Tibial artery (tissue), 4 donors: Measurements from ENCODE around the gene EPB41L5.
A peak's percentile ranks its signal among the peaks of the same experiment; 100 is the strongest.

Source experiments
- DNase-seq, 2 donors: peaks; one replicate each; pipeline ENCODE4 v3.0.0-alpha.2; 2019
- H3K27ac ChIP-seq, 2 donors: fragments of 200-600 bp; sonication (generic) in 1 of 2; 1 replicate in 1 of 2; 2 replicates in 1 of 2; pipeline ENCODE4 v1.5.1; 2018 to 2019; ENCODE audit warnings: mild to moderate bottlenecking in 1 of 2
- H3K27me3 ChIP-seq, 2 donors: fragments of 200-600 bp; sonication (generic) in 1 of 2; one replicate each; pipeline versions ENCODE4 v1.5.1 to v1.6.0; 2016 to 2019
- H3K36me3 ChIP-seq, 3 donors: fragments of 200-600 bp; sonication (generic) in 2 of 3; one replicate each; pipeline ENCODE4 v1.5.1; 2016 to 2019; ENCODE audit warnings: mild to moderate bottlenecking in 2 of 3
- H3K4me1 ChIP-seq, 4 donors: fragments of 200-600 bp; sonication (generic) in 2 of 4; 1 replicate in 3 of 4; 2 replicates in 1 of 4; pipeline ENCODE4 v1.5.1; 2016 to 2019
- H3K4me3 ChIP-seq, 2 donors: fragments of 200-600 bp; sonication (generic) in 1 of 2; 1 replicate in 1 of 2; 2 replicates in 1 of 2; pipeline ENCODE4 v1.5.1; 2018 to 2019; ENCODE audit warnings: mild to moderate bottlenecking in 2 of 2
- H3K9me3 ChIP-seq, 3 donors: fragments of 200-600 bp; sonication (generic) in 1 of 3; one replicate each; pipeline ENCODE4 v1.5.1; 2016 to 2019
- CTCF ChIP-seq, 2 experiments: fragments of 200-600 bp in 1 of 2; fragments of 450-650 bp in 1 of 2; IDR thresholded peaks; one replicate each; pipeline ENCODE4 v1.5.1; 2017 to 2019; ENCODE audit warnings: antibody characterized with exemption in 2 of 2, mild to moderate bottlenecking in 1 of 2, moderate library complexity in 1 of 2
- intact Hi-C: fragments of 100-400 bp; cut with DNase I; formaldehyde crosslinking; loops from one replicate; pipeline ENCODE4 v1.15.0; 2023; ENCODE audit warnings: low total_unique reads

Gene EPB41L5

GRCh38 chr2:120204945-120205670 is 192.2 kb downstream of the EPB41L5 start:
- TF ChIP-seq CTCF (IDR thresholded peaks at IDR 0.05) = no peak
- no peak for DNase-seq
- no peak overlapping the region for H3K4me3 ChIP-seq
- no peak overlapping the region for H3K27ac ChIP-seq
- H3K9me3 ChIP-seq = no peaks in the 10 kb centered on the region
- H3K27me3 ChIP-seq = no peaks in the 10 kb centered on the region
- intact Hi-C loops = no loop called here
- peaks cover 0 to 1% (median 0%) of the 10 kb centered on the region in 3 donors for H3K36me3 ChIP-seq
- H3K4me1 ChIP-seq = peaks cover 0 to 4% (median 0%) of the 10 kb centered on the region in 4 donors

- DNase-seq = no peak
- peak in 1 of 2 experiments; percentile 9 for TF ChIP-seq CTCF (IDR thresholded peaks at IDR 0.05)
These were observed 193.2 kb downstream of the EPB41L5 start for GRCh38 chr2:120206022-120206581.

GRCh38 chr2:120208381-120209353 is 195.8 kb downstream of the EPB41L5 start:
- no peaks in the 10 kb centered on the region for H3K27me3 ChIP-seq
- no peak for DNase-seq
- intact Hi-C loops = no loop called here
- no peaks in the 10 kb centered on the region for H3K9me3 ChIP-seq
- no peak for TF ChIP-seq CTCF (IDR thresholded peaks at IDR 0.05)
- H3K36me3 ChIP-seq = peaks cover 0 to 6% (median 0%) of the 10 kb centered on the region in 3 donors
- no peak overlapping the region for H3K27ac ChIP-seq
- no peak overlapping the region for H3K4me3 ChIP-seq
- H3K4me1 ChIP-seq = peaks cover 0 to 4% (median 0%) of the 10 kb centered on the region in 4 donors

More at GRCh38 chr2:120206022-120206581, 193.2 kb downstream of the EPB41L5 start:
- Histone ChIP-seq H3K27ac (no peak overlapping the region), H3K36me3 (peaks cover 0 to 6% (median 0%) of the 10 kb centered on the region in 3 donors), H3K27me3 (no peaks in the 10 kb centered on the region), H3K4me1 (peaks cover 0 to 4% (median 0%) of the 10 kb centered on the region in 4 donors), H3K9me3 (no peaks in the 10 kb centered on the region), H3K4me3 (no peak overlapping the region)
- intact Hi-C loops = no loop called here

GRCh38 chr2:120209427-120210269 is 196.8 kb downstream of the EPB41L5 start:
- H3K4me3 ChIP-seq = no peak overlapping the region
- no peak for DNase-seq
- H3K36me3 ChIP-seq = peaks cover 0 to 6% (median 0%) of the 10 kb centered on the region in 3 donors
- TF ChIP-seq CTCF (IDR thresholded peaks at IDR 0.05) = no peak
- intact Hi-C loops = no loop called here
- H3K4me1 ChIP-seq = no peaks in the 10 kb centered on the region
- no peak overlapping the region for H3K27ac ChIP-seq
- H3K27me3 ChIP-seq = no peaks in the 10 kb centered on the region
- no peaks in the 10 kb centered on the region for H3K9me3 ChIP-seq

- H3K27me3 ChIP-seq = no peaks in the 10 kb centered on the region
- DNase-seq = no peak
- H3K9me3 ChIP-seq = no peaks in the 10 kb centered on the region
- no peak for TF ChIP-seq CTCF (IDR thresholded peaks at IDR 0.05)
- intact Hi-C loops = no loop called here
- peaks cover 0 to 6% (median 0%) of the 10 kb centered on the region in 3 donors for H3K36me3 ChIP-seq
- no peaks in the 10 kb centered on the region for H3K4me1 ChIP-seq
- H3K4me3 ChIP-seq = no peak overlapping the region
- no peak overlapping the region for H3K27ac ChIP-seq
These were observed 197.4 kb downstream of the EPB41L5 start for GRCh38 chr2:120210270-120210693.
